ENCODE results near the gene MAN2B2. TPM values are rescaled to one million over a fixed set of nuclear protein-coding genes. Genes with fewer than 3 reads are reported as not detected.
"Not testable (repeated sequence)": the region's sequence is repeated elsewhere in the genome, so short reads cannot be mapped to it uniquely, and the experiment has no call there.

MAN2B2 gene
- total RNA-seq, 1 donor from 2014 or later = 33.1 TPM

- no peak for DNase-seq (ENCODE audit: low spot score)
Measured at GRCh38 chr4:6663596-6664393, 88.8 kb downstream of the MAN2B2 start.

DNA sequence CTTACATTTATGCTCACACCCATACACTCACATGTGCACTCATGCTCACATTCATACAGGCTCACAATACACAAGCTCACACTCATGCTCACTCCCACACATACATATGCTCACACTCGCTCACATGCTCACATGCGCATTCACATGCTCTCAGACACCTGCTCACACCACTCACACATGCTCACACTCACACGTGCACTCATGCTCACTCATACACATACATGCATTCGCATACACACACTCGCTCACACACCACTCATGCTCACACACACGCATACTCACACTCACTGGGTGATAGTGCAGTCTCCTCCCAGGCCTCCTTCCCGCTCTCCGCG is 90.3 kb downstream of the MAN2B2 start:
- DNase-seq (ENCODE audit: low spot score) = no peak

- no peak for DNase-seq (ENCODE audit: low spot score)
Measured at GRCh38 chr4:6668391-6668790, 93.4 kb downstream of the MAN2B2 start.

DNA sequence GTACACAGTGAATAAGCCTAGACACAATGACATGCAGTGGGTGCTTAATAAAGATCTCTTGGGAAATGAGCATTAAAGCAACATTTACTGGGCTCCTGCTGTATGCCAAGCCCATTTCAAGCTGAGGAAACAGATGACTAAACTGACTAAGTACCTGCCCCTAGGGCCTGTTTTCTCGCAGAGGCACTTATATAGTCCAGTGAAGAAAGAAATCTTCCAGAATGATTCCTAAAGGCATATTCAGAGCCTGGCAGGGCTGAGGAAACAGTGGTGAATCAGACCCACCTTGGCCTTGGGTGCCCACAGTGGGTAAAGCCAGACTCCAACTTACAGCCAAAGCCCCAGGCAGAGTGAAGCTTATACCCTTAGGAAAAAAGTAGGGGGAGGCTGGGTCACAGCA is 96.7 kb downstream of the MAN2B2 start:
- DNase-seq (ENCODE audit: low spot score) = no peak

DNA sequence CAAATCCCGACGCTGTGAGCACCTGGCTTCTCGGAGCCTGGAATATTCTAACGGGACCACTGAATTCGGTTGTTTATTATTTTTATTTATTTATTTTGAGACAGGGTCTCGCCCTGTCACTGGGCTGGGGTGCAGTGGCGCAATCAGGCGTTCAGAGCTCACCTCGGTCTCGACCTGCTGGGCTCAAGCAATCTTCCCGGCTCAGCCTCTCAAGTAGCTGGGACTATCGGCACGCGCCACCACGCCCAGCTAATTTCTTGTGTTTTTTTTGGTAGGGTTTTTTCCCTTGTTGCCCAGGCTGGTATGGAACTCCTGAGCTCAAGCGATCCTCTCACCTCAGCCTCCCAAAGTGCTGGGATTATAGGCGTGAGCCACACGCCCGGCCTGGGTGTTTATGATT is 97.1 kb downstream of the MAN2B2 start:
- no peak for DNase-seq (ENCODE audit: low spot score)

DNA sequence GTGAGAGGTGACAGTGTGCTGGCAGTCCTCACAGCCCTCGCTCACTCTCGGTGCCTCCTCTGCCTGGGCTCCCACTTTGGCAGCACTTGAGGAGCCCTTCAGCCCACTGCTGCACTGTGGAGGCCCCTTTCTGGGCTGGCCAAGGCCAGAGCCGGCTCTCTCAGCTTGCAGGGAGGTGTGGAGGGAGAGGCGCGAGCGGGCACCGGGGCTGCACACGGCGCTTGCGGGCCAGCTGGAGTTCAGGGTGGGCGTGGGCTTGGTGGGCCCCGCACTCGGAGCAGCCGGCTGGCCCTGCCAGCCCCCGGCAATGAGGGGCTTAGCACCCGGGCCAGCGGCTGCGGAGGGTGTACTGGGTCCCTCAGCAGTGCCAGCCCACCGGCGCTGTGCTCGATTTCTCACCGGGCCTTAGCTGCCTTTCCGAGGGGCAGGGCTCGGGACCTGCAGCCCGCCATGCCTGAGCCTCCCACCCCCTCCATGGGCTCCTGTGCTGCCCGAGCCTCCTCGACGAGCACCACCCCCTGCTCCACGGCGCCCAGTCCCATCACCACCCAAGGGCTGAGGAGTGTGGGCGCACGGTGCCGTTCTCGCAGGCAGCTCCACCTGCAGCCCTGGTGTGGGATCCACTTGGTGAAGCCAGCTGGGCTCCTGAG is 97.7 kb downstream of the MAN2B2 start:
- DNase-seq (ENCODE audit: low spot score) = not testable (repeated sequence)

Other genes starting within 250 kb of the MAN2B2 start
- 1.1 TPM for gene PPP2R2C, start 102.6 kb upstream of the MAN2B2 start, total RNA-seq
- gene MRFAP1, start 65.5 kb downstream of the MAN2B2 start, total RNA-seq = 234 TPM
- gene S100P, start 118.7 kb downstream of the MAN2B2 start, total RNA-seq = 16.1 TPM
- 34.5 TPM for gene MRFAP1L1, start 134.7 kb downstream of the MAN2B2 start, total RNA-seq
- 14.2 TPM for gene BLOC1S4, start 141.0 kb downstream of the MAN2B2 start, total RNA-seq
- 33.4 TPM for gene KIAA0232, start 207.5 kb downstream of the MAN2B2 start, total RNA-seq

Measured in mesenteric fat pad (tissue), 1 donor.